Endodermal cell (in vitro differentiated cells): Measurements from ENCODE around the gene TSHZ2. TPM values are rescaled to one million over a fixed set of nuclear protein-coding genes. Genes with fewer than 3 reads are reported as not detected.

ENCODE experiments used
- DNase-seq: peaks from one replicate; pipeline ENCODE4 v3.0.0-alpha.2; 2017
- H3K27ac ChIP-seq: 2 replicates; pipeline ENCODE4 v1.5.1; 2013; ENCODE audit warnings: mild to moderate bottlenecking, low read depth, low read length, moderate library complexity
- H3K27me3 ChIP-seq: 2 replicates; pipeline ENCODE4 v1.6.1; 2013; ENCODE audit warnings: mild to moderate bottlenecking, low read length, moderate library complexity; ENCODE audit not compliant: insufficient read depth, control insufficient read depth, poor library complexity, severe bottlenecking
- H3K36me3 ChIP-seq: 2 replicates; pipeline ENCODE4 v1.7.0; 2013; ENCODE audit warnings: mild to moderate bottlenecking, low read length, moderate library complexity; ENCODE audit not compliant: control insufficient read depth, insufficient read depth
- H3K4me1 ChIP-seq: one replicate; pipeline ENCODE4 v1.7.0; 2013; ENCODE audit warnings: low read length; ENCODE audit not compliant: control insufficient read depth, insufficient read depth
- H3K4me3 ChIP-seq: 2 replicates; pipeline ENCODE4 v1.5.1; 2013; ENCODE audit warnings: mild to moderate bottlenecking, low read length, moderate library complexity
- H3K9ac ChIP-seq: 2 replicates; pipeline ENCODE4 v1.6.1; 2013; ENCODE audit warnings: mild to moderate bottlenecking, low read length, moderate library complexity; ENCODE audit not compliant: poor library complexity, severe bottlenecking; ENCODE audit errors: extremely low read depth
- H3K9me3 ChIP-seq: 2 replicates; pipeline ENCODE4 v1.6.1; 2013; ENCODE audit warnings: mild to moderate bottlenecking, low read length, moderate library complexity; ENCODE audit not compliant: control insufficient read depth
- H3K27ac Mint-ChIP-seq: 2 replicates; pipeline ENCODE4 v1.8.0; 2020; ENCODE audit warnings: mixed read lengths
- H3K27me3 Mint-ChIP-seq: 2 replicates; pipeline ENCODE4 v1.8.0; 2021; ENCODE audit warnings: mild to moderate bottlenecking, mixed read lengths; ENCODE audit not compliant: insufficient read depth
- H3K36me3 Mint-ChIP-seq: 2 replicates; pipeline ENCODE4 v1.8.0; 2020; ENCODE audit warnings: low read depth, mixed read lengths
- H3K4me1 Mint-ChIP-seq: 2 replicates; pipeline ENCODE4 v1.8.0; 2020; ENCODE audit warnings: mixed read lengths
- H3K4me3 Mint-ChIP-seq: 2 replicates; pipeline ENCODE4 v1.8.0; 2020; ENCODE audit warnings: mild to moderate bottlenecking, moderate library complexity, mixed read lengths
- H3K9me3 Mint-ChIP-seq: 2 replicates; pipeline ENCODE4 v1.8.0; 2020; ENCODE audit warnings: mild to moderate bottlenecking, mixed read lengths
- WGBS, 2 experiments: methylation state at CpG; one replicate each; pipeline versions ENCODE4 v1.1.5 to v1.1.7; 2013; ENCODE audit warnings: missing lambda C conversion rate in 2 of 2, mixed read lengths in 1 of 2; ENCODE audit not compliant: insufficient coverage in 1 of 2, insufficient read length in 1 of 2; 5-methylcytosine and 5-hydroxymethylcytosine counted together
- total RNA-seq, 2 donors: library from RNA; stranded (reverse); fragmentation: NEBNext Ultra II Directional in 1 of 2; extraction: Animal tissue kit (Norgen Biotek cat#: 25700) in 1 of 2; gene quantifications; 2 replicates in 1 of 2; 3 replicates in 1 of 2; pipeline ENCODE4 v1.2.1, GENCODE V29; 2021
- TF ChIP-seq, protein P1 (sequence below): fragments of 200-600 bp; sonication (generic); conservative IDR thresholded peaks from 2 replicates; pipeline ENCODE4 v1.5.0; 2021; ENCODE audit warnings: antibody characterized with exemption, mild to moderate bottlenecking

TSHZ2 gene
- total RNA-seq, 2 donors from 2014 or later = 0.07 to 0.31 TPM

DNA sequence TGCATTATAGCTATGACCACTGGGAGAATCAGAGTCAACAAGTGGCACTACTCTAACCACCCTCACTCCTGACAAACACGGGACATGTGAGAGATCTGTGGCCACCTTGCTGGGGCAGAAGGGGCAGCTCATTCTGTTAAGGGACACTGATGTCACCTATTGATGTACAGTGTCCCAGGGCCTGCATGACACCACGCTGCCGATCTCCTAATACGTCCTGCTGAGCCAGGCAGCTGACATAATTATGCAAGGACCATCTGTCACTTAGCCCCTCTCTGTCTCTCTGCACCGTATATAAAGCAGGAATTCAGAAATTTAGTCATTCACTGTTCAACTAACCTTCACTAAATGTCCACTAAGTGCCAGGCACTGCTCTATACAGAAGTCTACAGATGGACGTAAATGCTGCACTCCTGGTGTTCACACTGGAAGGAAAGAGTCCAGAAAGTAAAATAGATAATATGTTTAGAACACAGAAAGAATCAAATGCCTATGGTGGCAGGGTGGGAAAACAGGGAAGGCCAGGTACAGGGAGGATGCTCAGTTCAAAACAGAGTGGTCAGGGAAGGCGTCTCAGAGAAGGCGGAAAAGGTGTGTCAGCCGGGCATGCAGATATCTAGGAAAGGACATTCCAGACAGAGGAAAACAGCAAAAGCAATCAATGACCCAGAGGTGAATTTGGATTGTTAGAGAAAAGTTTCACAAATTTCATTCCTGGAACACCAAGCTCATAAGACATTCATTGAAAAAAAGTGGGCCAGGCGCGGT, 447.7 kb downstream of the TSHZ2 start:
- peaks cover 7% of the 10 kb centered on the region for H3K4me1 ChIP-seq
- no peaks in the 10 kb centered on the region for H3K9me3 Mint-ChIP-seq

GRCh38 chr20:53421343-53421742, 449.2 kb downstream of the TSHZ2 start:
- no peaks in the 10 kb centered on the region for H3K36me3 ChIP-seq
- no peaks in the 10 kb centered on the region for H3K27me3 Mint-ChIP-seq
- no peaks in the 10 kb centered on the region for H3K27me3 ChIP-seq
- H3K27ac Mint-ChIP-seq = no peak overlapping the region
- no peaks in the 10 kb centered on the region for H3K36me3 Mint-ChIP-seq
- H3K4me3 ChIP-seq = no peak overlapping the region
- no peak overlapping the region for H3K4me3 Mint-ChIP-seq
- no peak overlapping the region for H3K27ac ChIP-seq
- peaks cover 7% of the 10 kb centered on the region for H3K4me1 ChIP-seq
- TF ChIP-seq, protein P1, sequence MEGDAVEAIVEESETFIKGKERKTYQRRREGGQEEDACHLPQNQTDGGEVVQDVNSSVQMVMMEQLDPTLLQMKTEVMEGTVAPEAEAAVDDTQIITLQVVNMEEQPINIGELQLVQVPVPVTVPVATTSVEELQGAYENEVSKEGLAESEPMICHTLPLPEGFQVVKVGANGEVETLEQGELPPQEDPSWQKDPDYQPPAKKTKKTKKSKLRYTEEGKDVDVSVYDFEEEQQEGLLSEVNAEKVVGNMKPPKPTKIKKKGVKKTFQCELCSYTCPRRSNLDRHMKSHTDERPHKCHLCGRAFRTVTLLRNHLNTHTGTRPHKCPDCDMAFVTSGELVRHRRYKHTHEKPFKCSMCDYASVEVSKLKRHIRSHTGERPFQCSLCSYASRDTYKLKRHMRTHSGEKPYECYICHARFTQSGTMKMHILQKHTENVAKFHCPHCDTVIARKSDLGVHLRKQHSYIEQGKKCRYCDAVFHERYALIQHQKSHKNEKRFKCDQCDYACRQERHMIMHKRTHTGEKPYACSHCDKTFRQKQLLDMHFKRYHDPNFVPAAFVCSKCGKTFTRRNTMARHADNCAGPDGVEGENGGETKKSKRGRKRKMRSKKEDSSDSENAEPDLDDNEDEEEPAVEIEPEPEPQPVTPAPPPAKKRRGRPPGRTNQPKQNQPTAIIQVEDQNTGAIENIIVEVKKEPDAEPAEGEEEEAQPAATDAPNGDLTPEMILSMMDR = no peak
- WGBS, 2 experiments = 89 to 94% methylated on average over 3 to 7 of the region's 7 CpGs
- H3K9me3 ChIP-seq = no peaks in the 10 kb centered on the region
- H3K9ac ChIP-seq = no peak overlapping the region
- no peak for DNase-seq
- peaks cover 7% of the 10 kb centered on the region for H3K4me1 Mint-ChIP-seq
- no peaks in the 10 kb centered on the region for H3K9me3 Mint-ChIP-seq

More for the DNA sequence above, 447.7 kb downstream of the TSHZ2 start:
- Mint-ChIP-seq H3K27me3 (no peaks in the 10 kb centered on the region), H3K4me3 (no peak overlapping the region), H3K4me1 (peaks cover 7% of the 10 kb centered on the region), H3K36me3 (no peaks in the 10 kb centered on the region), H3K27ac (no peak overlapping the region)
- WGBS, 2 experiments = 91 to 93% methylated on average over 8 to 11 of the region's 11 CpGs
- Histone ChIP-seq H3K9ac (no peak overlapping the region), H3K4me3 (no peak overlapping the region), H3K36me3 (no peaks in the 10 kb centered on the region), H3K27me3 (no peaks in the 10 kb centered on the region), H3K9me3 (no peaks in the 10 kb centered on the region), H3K27ac (no peak overlapping the region)
- DNase-seq = no peak
- TF ChIP-seq, protein P1 = no peak

DNA sequence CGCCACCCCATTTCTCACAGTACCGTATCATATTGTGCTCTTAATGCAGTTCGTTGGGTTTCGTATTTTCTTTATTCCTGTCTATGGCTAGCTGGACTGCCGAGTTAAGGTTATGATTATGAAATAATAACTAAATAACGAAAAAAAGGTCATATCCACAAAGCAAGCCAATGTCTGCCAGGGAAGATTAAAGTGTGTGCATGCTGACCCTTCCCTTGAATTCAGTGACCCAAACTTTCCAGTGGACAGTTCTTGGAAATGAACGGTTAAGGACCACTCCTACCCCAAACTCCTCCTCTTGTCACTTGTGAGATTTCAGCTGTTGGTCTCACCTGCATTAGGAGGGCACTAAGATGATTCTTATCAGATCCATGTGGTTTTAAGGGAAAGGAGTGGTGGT, 449.9 kb downstream of the TSHZ2 start:
- Mint-ChIP-seq H3K27me3 (no peaks in the 10 kb centered on the region), H3K4me1 (peaks cover 7% of the 10 kb centered on the region), H3K9me3 (no peaks in the 10 kb centered on the region), H3K4me3 (no peak overlapping the region), H3K36me3 (no peaks in the 10 kb centered on the region), H3K27ac (no peak overlapping the region)
- WGBS, 2 experiments = 95 to 100% methylated on average over 4 to 7 of the region's 7 CpGs
- Histone ChIP-seq H3K9ac (no peak overlapping the region), H3K9me3 (no peaks in the 10 kb centered on the region), H3K36me3 (no peaks in the 10 kb centered on the region), H3K27ac (no peak overlapping the region), H3K4me1 (peaks cover 7% of the 10 kb centered on the region), H3K27me3 (no peaks in the 10 kb centered on the region), H3K4me3 (no peak overlapping the region)
- TF ChIP-seq, protein P1 = no peak
- no peak for DNase-seq
